SK-N-SH (cell line): Measurements from ENCODE around the gene DCXR. TPM values are rescaled to one million over a fixed set of nuclear protein-coding genes. Genes with fewer than 3 reads are reported as not detected.

Source experiments
- CTCF ChIA-PET: fragments of 300-600, 350-600 bp; formaldehyde crosslinking; extraction: SDS; loops from one replicate; lab custom pipeline; 2021; lab: Yijun Ruan, JAX
- POLR2A ChIA-PET: fragments of 350-600 bp; sonication (Branson Sonifier 250); formaldehyde crosslinking; extraction: SDS; loops from one replicate; lab custom pipeline; 2020; ENCODE audit warnings: antibody characterized with exemption, inconsistent platforms; lab: Yijun Ruan, JAX
- DNase-seq: peaks from one replicate; pipeline ENCODE4 v3.0.0; 2012
- H2AFZ ChIP-seq: fragments of 200-600 bp; sonication (generic); 2 replicates; pipeline ENCODE4 v1.8.1; 2016; ENCODE audit warnings: antibody characterized with exemption, mild to moderate bottlenecking, low read depth
- H3F3A ChIP-seq: fragments of 200-600 bp; sonication (generic); replicated peaks from 2 replicates; pipeline ENCODE3; 2016; ENCODE audit warnings: antibody characterized with exemption, mild to moderate bottlenecking; ENCODE audit not compliant: insufficient read depth
- H3K27ac ChIP-seq, 2 experiments: fragments of 200-500 bp in 1 of 2; fragments of 200-600 bp in 1 of 2; sonication (Bioruptor generic) in 1 of 2; sonication (generic), shearing (Covaris generic) in 1 of 2; 2 replicates each; pipeline versions ENCODE4 v1.5.1 to v1.6.1; 2014 to 2016; ENCODE audit warnings: low read depth in 2 of 2, inconsistent platforms in 1 of 2, low read length in 1 of 2, mild to moderate bottlenecking in 1 of 2, mixed read lengths in 1 of 2
- H3K27me3 ChIP-seq: fragments of 200-600 bp; sonication (generic), shearing (Covaris generic); 2 replicates; pipeline ENCODE4 v1.6.1; 2016; ENCODE audit warnings: mixed run types; ENCODE audit not compliant: insufficient read depth
- H3K36me3 ChIP-seq, 2 experiments: fragments of 200-500 bp in 1 of 2; fragments of 200-600 bp in 1 of 2; sonication (Bioruptor generic) in 1 of 2; sonication (generic) in 1 of 2; replicated peaks in 1 of 2; 2 replicates each; pipeline versions ENCODE3 to v1.5.1; 2014 to 2016; ENCODE audit warnings: low read length in 1 of 2, mild to moderate bottlenecking in 1 of 2; ENCODE audit not compliant: insufficient read depth in 2 of 2, control insufficient read depth in 1 of 2
- H3K4me1 ChIP-seq, 2 experiments: fragments of 200-500 bp in 1 of 2; fragments of 200-600 bp in 1 of 2; sonication (Bioruptor generic) in 1 of 2; sonication (generic), shearing (Covaris generic) in 1 of 2; 2 replicates each; pipeline versions ENCODE4 v1.5.1 to v1.6.1; 2014 to 2016; ENCODE audit warnings: low read depth in 1 of 2, low read length in 1 of 2, mixed run types in 1 of 2; ENCODE audit not compliant: insufficient read depth in 2 of 2, control insufficient read depth in 1 of 2
- H3K4me2 ChIP-seq: fragments of 200-600 bp; sonication (generic), shearing (Covaris generic); 2 replicates; pipeline ENCODE4 v1.6.1; 2017; ENCODE audit warnings: mixed run types
- H3K4me3 ChIP-seq, 2 experiments: fragments of 200-500 bp in 1 of 2; fragments of 200-600 bp in 1 of 2; sonication (Bioruptor generic) in 1 of 2; sonication (generic), shearing (Covaris generic) in 1 of 2; 2 replicates each; pipeline versions ENCODE4 v1.5.1 to v1.8.1; 2014 to 2016; ENCODE audit warnings: low read depth in 2 of 2, inconsistent platforms in 1 of 2, low read length in 1 of 2, mild to moderate bottlenecking in 1 of 2, mixed read lengths in 1 of 2, moderate library complexity in 1 of 2
- H3K79me2 ChIP-seq: fragments of 200-600 bp; sonication (generic); 2 replicates; pipeline ENCODE4 v1.8.1; 2017; ENCODE audit warnings: mild to moderate bottlenecking; ENCODE audit not compliant: insufficient read depth
- H3K9ac ChIP-seq: fragments of 200-600 bp; sonication (generic); 2 replicates; pipeline ENCODE4 v1.6.1; 2017; ENCODE audit warnings: mixed run types
- H3K9me2 ChIP-seq: fragments of 200-600 bp; sonication (generic); 2 replicates; pipeline ENCODE4 v1.6.1; 2017; ENCODE audit warnings: mixed run types
- H3K9me3 ChIP-seq: fragments of 200-600 bp; sonication (generic); 2 replicates; pipeline ENCODE4 v1.6.1; 2017; ENCODE audit warnings: mixed run types, mild to moderate bottlenecking, moderate library complexity
- H4K20me1 ChIP-seq: fragments of 200-600 bp; sonication (generic); 2 replicates; pipeline ENCODE4 v1.6.1; 2017; ENCODE audit warnings: mild to moderate bottlenecking, mixed run types; ENCODE audit not compliant: insufficient read depth
- CHD2 ChIP-seq: fragments of 150-350 bp; IDR thresholded peaks from 2 replicates; pipeline ENCODE4 v1.6.1; 2018; ENCODE audit warnings: low read length; ENCODE audit not compliant: partially characterized antibody
- EP300 ChIP-seq, 2 experiments: IDR thresholded peaks; 2 replicates each; pipeline versions ENCODE4 v1.4.0 to v1.6.1; 2012; ENCODE audit warnings: borderline replicate concordance in 1 of 2, low read depth in 1 of 2, low read length in 1 of 2
- EZH2phosphoT487 ChIP-seq: fragments of 200-600 bp; sonication (generic); IDR thresholded peaks from 2 replicates; pipeline ENCODE4 v1.6.1; 2017; ENCODE audit warnings: low read depth, mixed run types, mild to moderate bottlenecking, antibody characterized with exemption, moderate library complexity, borderline replicate concordance
- FOSL2 ChIP-seq: IDR thresholded peaks from 2 replicates; pipeline ENCODE4 v1.4.0; 2012; ENCODE audit warnings: low read depth, mild to moderate bottlenecking, moderate library complexity, borderline replicate concordance
- FOXJ3 ChIP-seq: sonication (generic); formaldehyde crosslinking; IDR thresholded peaks from 2 replicates; pipeline ENCODE4 v1.5.1; 2020; ENCODE audit warnings: mild to moderate bottlenecking, missing genetic modification reagents
- MXI1 ChIP-seq: IDR thresholded peaks from 2 replicates; pipeline ENCODE4 v1.6.1; 2012; ENCODE audit warnings: mild to moderate bottlenecking, low read depth, low read length, improper control_type of control experiment
- NFIC ChIP-seq: IDR thresholded peaks from 2 replicates; pipeline ENCODE4 v1.4.0; 2012; ENCODE audit warnings: borderline replicate concordance
- NRF1 ChIP-seq: IDR thresholded peaks from 2 replicates; pipeline ENCODE4 v1.6.1; 2012; ENCODE audit warnings: low read depth, mild to moderate bottlenecking, low read length
- RAD21 ChIP-seq: IDR thresholded peaks from 2 replicates; pipeline ENCODE4 v1.6.1; 2012; ENCODE audit warnings: mild to moderate bottlenecking, low read length
- RCOR1 ChIP-seq: fragments of 150-350 bp; IDR thresholded peaks from 2 replicates; pipeline ENCODE4 v1.6.1; 2017; ENCODE audit warnings: antibody characterized with exemption, low read length
- SIN3A ChIP-seq: IDR thresholded peaks from 2 replicates; pipeline ENCODE4 v1.6.1; 2012; ENCODE audit warnings: low read depth, mild to moderate bottlenecking, low read length, moderate library complexity, borderline replicate concordance
- SMC3 ChIP-seq: IDR thresholded peaks from 2 replicates; pipeline ENCODE4 v1.6.1; 2012; ENCODE audit warnings: low read depth, low read length, improper control_type of control experiment
- TAF1 ChIP-seq: IDR thresholded peaks from 2 replicates; pipeline ENCODE4 v1.6.1; 2012; ENCODE audit warnings: low read depth, mild to moderate bottlenecking, low read length, moderate library complexity, borderline replicate concordance
- TCF12 ChIP-seq: IDR thresholded peaks from 2 replicates; pipeline ENCODE4 v1.4.0; 2012
- WGBS: methylation state at CpG from one replicate; pipeline ENCODE4 v1.1.6; 2017; ENCODE audit warnings: low lambda C conversion rate; 5-methylcytosine and 5-hydroxymethylcytosine counted together
- polyA plus RNA-seq, 3 experiments: library from polyadenylated mRNA; depleted of rRNA; stranded (reverse); fragments of >200 nt; gene quantifications; 2 replicates each; pipeline ENCODE4 v1.2.3, GENCODE V29; 2012
- TF ChIP-seq, protein P1 (sequence below): IDR thresholded peaks from 2 replicates; pipeline ENCODE4 v1.6.1; 2012; ENCODE audit warnings: mild to moderate bottlenecking, low read depth, low read length, moderate library complexity
- TF ChIP-seq, protein P2 (sequence below): fragments of 150-350 bp; IDR thresholded peaks from 2 replicates; pipeline ENCODE4 v1.6.1; 2016; ENCODE audit warnings: mild to moderate bottlenecking, low read depth, low read length
- TF ChIP-seq, protein P3 (sequence below): IDR thresholded peaks from 2 replicates; pipeline ENCODE4; 2012

The DCXR gene
- polyA plus RNA-seq, 1 of the 3 experiments (the other 2 are of a cell fraction): 190 TPM

DNA sequence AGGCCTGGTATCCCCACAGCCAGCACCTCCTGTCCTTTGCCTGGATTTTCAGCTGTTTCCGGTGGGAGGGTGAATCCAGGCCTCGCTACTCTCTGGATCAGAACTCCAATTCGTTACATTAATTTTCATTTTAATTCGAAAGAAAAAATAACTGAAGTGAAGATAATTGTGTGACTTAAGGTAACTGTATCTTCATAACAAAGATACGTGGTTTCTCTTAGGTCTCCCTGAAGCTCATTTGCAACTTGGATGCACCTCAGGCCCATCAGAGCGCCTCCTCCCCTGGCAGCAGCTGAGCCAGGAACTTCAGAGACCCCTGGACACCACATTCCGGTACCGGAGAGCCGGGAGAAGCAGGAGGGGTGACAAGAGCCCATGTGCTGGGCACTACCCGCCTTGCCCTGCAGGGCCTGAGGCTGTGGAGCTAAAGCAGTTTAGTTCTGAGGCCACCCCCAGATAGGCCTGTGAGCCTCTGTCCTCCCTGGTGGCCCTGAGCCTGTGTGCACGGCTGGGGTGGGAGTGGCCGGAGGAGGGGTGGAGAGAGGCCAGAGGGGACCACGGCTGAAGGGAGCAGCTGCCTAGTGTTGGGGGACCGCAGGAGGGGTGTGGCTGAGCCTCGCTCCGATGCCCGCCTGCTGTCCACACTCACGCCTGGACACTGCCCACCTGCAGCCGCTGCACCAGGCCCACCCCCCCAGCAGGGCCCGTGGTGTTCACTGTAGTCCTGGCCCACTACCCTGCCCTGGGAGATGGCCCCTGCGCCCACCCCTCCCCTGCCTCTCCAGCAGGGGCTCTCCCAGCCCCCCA is 39.5 kb upstream of the DCXR start:
- no peak for DNase-seq
- no peaks in the 10 kb centered on the region for H3K79me2 ChIP-seq
- 90% methylated on average over 19 of the region's 21 CpGs for WGBS
- H3K36me3 ChIP-seq: peaks cover 11 to 34% of the 10 kb centered on the region in 2 experiments
- no peaks in the 10 kb centered on the region for H3K9me2 ChIP-seq
- no peak overlapping the region for H3K4me2 ChIP-seq
- TF ChIP-seq RAD21 (no peak), FOXJ3 (CRISPR knock-in tag) (no peak), MXI1 (no peak), TCF12 (no peak), NFIC (no peak), EP300 (IDR thresholded peaks at IDR 0.05; ENCODE audit: borderline replicate concordance in 1 of 2, low read depth in 1 of 2, low read length in 1 of 2) (no peak), CHD2 (no peak), RCOR1 (no peak), SIN3A (no peak), TAF1 (no peak), FOSL2 (no peak), NRF1 (no peak), SMC3 (no peak), EZH2phosphoT487 (no peak)
- TF ChIP-seq, protein P1, sequence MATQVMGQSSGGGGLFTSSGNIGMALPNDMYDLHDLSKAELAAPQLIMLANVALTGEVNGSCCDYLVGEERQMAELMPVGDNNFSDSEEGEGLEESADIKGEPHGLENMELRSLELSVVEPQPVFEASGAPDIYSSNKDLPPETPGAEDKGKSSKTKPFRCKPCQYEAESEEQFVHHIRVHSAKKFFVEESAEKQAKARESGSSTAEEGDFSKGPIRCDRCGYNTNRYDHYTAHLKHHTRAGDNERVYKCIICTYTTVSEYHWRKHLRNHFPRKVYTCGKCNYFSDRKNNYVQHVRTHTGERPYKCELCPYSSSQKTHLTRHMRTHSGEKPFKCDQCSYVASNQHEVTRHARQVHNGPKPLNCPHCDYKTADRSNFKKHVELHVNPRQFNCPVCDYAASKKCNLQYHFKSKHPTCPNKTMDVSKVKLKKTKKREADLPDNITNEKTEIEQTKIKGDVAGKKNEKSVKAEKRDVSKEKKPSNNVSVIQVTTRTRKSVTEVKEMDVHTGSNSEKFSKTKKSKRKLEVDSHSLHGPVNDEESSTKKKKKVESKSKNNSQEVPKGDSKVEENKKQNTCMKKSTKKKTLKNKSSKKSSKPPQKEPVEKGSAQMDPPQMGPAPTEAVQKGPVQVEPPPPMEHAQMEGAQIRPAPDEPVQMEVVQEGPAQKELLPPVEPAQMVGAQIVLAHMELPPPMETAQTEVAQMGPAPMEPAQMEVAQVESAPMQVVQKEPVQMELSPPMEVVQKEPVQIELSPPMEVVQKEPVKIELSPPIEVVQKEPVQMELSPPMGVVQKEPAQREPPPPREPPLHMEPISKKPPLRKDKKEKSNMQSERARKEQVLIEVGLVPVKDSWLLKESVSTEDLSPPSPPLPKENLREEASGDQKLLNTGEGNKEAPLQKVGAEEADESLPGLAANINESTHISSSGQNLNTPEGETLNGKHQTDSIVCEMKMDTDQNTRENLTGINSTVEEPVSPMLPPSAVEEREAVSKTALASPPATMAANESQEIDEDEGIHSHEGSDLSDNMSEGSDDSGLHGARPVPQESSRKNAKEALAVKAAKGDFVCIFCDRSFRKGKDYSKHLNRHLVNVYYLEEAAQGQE: no peak
- TF ChIP-seq, protein P2, sequence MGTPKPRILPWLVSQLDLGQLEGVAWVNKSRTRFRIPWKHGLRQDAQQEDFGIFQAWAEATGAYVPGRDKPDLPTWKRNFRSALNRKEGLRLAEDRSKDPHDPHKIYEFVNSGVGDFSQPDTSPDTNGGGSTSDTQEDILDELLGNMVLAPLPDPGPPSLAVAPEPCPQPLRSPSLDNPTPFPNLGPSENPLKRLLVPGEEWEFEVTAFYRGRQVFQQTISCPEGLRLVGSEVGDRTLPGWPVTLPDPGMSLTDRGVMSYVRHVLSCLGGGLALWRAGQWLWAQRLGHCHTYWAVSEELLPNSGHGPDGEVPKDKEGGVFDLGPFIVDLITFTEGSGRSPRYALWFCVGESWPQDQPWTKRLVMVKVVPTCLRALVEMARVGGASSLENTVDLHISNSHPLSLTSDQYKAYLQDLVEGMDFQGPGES: no peak
- TF ChIP-seq, protein P3, sequence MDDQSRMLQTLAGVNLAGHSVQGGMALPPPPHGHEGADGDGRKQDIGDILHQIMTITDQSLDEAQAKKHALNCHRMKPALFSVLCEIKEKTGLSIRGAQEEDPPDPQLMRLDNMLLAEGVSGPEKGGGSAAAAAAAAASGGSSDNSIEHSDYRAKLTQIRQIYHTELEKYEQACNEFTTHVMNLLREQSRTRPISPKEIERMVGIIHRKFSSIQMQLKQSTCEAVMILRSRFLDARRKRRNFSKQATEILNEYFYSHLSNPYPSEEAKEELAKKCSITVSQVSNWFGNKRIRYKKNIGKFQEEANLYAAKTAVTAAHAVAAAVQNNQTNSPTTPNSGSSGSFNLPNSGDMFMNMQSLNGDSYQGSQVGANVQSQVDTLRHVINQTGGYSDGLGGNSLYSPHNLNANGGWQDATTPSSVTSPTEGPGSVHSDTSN: no peak
- no peaks in the 10 kb centered on the region for H4K20me1 ChIP-seq
- H3K9ac ChIP-seq: no peak overlapping the region
- CTCF ChIA-PET: interaction anchor here (0.6 to 2.2 kb wide), 8 partner anchors 13 to 136 kb away, joined by 3 to 14 read pairs (median 4); partner anchors contain the start of gene DCXR
- no peaks in the 10 kb centered on the region for H3K9me3 ChIP-seq
- no peak overlapping the region for H3K27ac ChIP-seq
- peaks cover 17% of the 10 kb centered on the region for H3F3A ChIP-seq
- no peaks in the 10 kb centered on the region for H3K4me1 ChIP-seq
- no peak overlapping the region for H2AFZ ChIP-seq
- POLR2A ChIA-PET: interaction anchor here (0.6 to 1.2 kb wide), 4 partner anchors 13 to 856 kb away, joined by 3 to 5 read pairs (median 3); no protein-coding TSS in a partner anchor
- H3K27me3 ChIP-seq: no peaks in the 10 kb centered on the region
- H3K4me3 ChIP-seq: no peak overlapping the region
